ENCODE data around the gene N4BP2L1. TPM values are rescaled to one million over a fixed set of nuclear protein-coding genes. Genes with fewer than 3 reads are reported as not detected.

N4BP2L1 gene
- total and polyA plus RNA-seq, 2 of the 8 experiments (the other 6 are each of a cell fraction or from before 2014, with no cell fraction given): 1.3 to 3.1 TPM

GRCh38 chr13:32448972-32449371 lies 21.0 kb upstream of the N4BP2L1 start:
- Histone ChIP-seq H3K79me2 (ENCODE audit: control insufficient read depth in 1 of 2, insufficient read depth in 2 of 2, low read length in 2 of 2) (no peaks in the 10 kb centered on the region), H3K79me1 (ENCODE audit: low read depth, low read length) (no peaks in the 10 kb centered on the region), H2BK20ac (ENCODE audit: low read length) (no peak overlapping the region), H3K18ac (ENCODE audit: extremely low read depth, low read length) (no peak overlapping the region), H3K4me1 (replicated peaks in 1 of 4; ENCODE audit: control insufficient read depth in 3 of 4, insufficient read depth in 4 of 4, low read length in 3 of 4) (no peaks in the 10 kb centered on the region), H3K9ac (replicated peaks in 1 of 4; ENCODE audit: extremely low read depth in 1 of 4, low read depth in 3 of 4, low read length in 3 of 4) (no peak overlapping the region), H3K36me3 (ENCODE audit: control insufficient read depth in 2 of 4, insufficient read depth in 4 of 4, low read length in 3 of 4) (no peaks in the 10 kb centered on the region), H3K27ac (ENCODE audit: low read depth, low read length) (no peak overlapping the region), H3K4me3 (ENCODE audit: extremely low read depth in 1 of 4, insufficient read depth in 2 of 4, low read depth in 3 of 4, low read length in 4 of 4) (no peak overlapping the region), H4K20me1 (replicated peaks in 1 of 2; ENCODE audit: control insufficient read depth in 1 of 2, insufficient read depth in 2 of 2, low read length in 2 of 2) (no peaks in the 10 kb centered on the region), H2BK15ac (ENCODE audit: low read length) (no peak overlapping the region), H3K23ac (ENCODE audit: insufficient read length) (no peak overlapping the region), H3K4ac (replicated peaks; ENCODE audit: insufficient read length, low read depth, low read length) (no peak overlapping the region), H2AK5ac (ENCODE audit: low read depth, low read length) (no peak overlapping the region), H2BK5ac (ENCODE audit: low read depth, low read length) (no peak overlapping the region), H3K9me3 (ENCODE audit: insufficient read depth in 2 of 2, low read depth in 1 of 2, low read length in 1 of 2) (peaks cover 0 to 2% of the 10 kb centered on the region in 2 experiments; a peak in 1 of 4 replicates), H3K56ac (replicated peaks; ENCODE audit: insufficient read length, low read depth, low read length) (no peak overlapping the region), H3K4me2 (ENCODE audit: insufficient read depth in 1 of 2, low read depth in 2 of 2, low read length in 2 of 2) (no peak overlapping the region), H4K8ac (ENCODE audit: extremely low read depth, insufficient read depth, low read length) (no peak overlapping the region), H3K14ac (ENCODE audit: insufficient read length) (no peak overlapping the region), H2AFZ (ENCODE audit: low read length) (no peak overlapping the region), H4K5ac (ENCODE audit: insufficient read length, low read depth, low read length) (no peak overlapping the region), H3K27me3 (replicated peaks in 1 of 4; ENCODE audit: control insufficient read depth in 3 of 4, extremely low read depth in 1 of 4, insufficient read depth in 3 of 4, low read length in 3 of 4) (no peaks in the 10 kb centered on the region), H2BK120ac (replicated peaks; ENCODE audit: low read depth, low read length) (no peak overlapping the region), H3K23me2 (ENCODE audit: low read depth, low read length) (no peaks in the 10 kb centered on the region), H2BK12ac (ENCODE audit: low read depth, low read length) (no peak overlapping the region), H4K91ac (replicated peaks; ENCODE audit: insufficient read length, low read length) (no peak overlapping the region)
- FAIRE-seq (no peak), DNase-seq (ENCODE audit: low read depth in 1 of 2, low spot score in 2 of 2) (no peak)
- TF ChIP-seq ATF2 (IDR thresholded peaks at IDR 0.05; ENCODE audit: low read length) (no peak), ASH2L (IDR thresholded peaks at IDR 0.05; ENCODE audit: low read length) (no peak), POU5F1 (IDR thresholded peaks at IDR 0.05; ENCODE audit: low read depth, low read length) (no peak)
- POLR2A ChIA-PET (ENCODE audit: partially characterized antibody): no interaction called here
- 92% methylated on average over 1 of the region's 1 CpG; no CpG with 5 or more reads in 1 of the 2 experiments for WGBS, 2 experiments (ENCODE audit: extremely low coverage in 1 of 2, insufficient coverage in 1 of 2, insufficient read length in 1 of 2, insufficient replicate concordance in 2 of 2, low coverage in 1 of 2, low lambda C conversion rate in 2 of 2, missing lambda C conversion rate in 1 of 2)
- CTCF ChIA-PET (ENCODE audit: partially characterized antibody): interaction anchor here (0.6 kb wide), 1 partner anchor 24 kb away, joined by 3 read pairs; no protein-coding TSS in a partner anchor

Measured in H1 (cell line).